Muscle of leg (tissue), 11 donors: Measurements from ENCODE around the gene KCTD1. TPM values are rescaled to one million over a fixed set of nuclear protein-coding genes. Genes with fewer than 3 reads are reported as not detected.

ENCODE experiments used
- DNase-seq: peaks from one replicate; pipeline ENCODE4 v3.0.0; 2013
- H3K27ac ChIP-seq: one replicate; pipeline ENCODE4 v1.5.1; 2013; ENCODE audit warnings: mild to moderate bottlenecking, low read length, control low read depth
- H3K27me3 ChIP-seq: one replicate; pipeline ENCODE4 v1.6.1; 2013; ENCODE audit warnings: low read length; ENCODE audit not compliant: control insufficient read depth, insufficient read depth
- H3K36me3 ChIP-seq: one replicate; pipeline ENCODE4 v1.6.1; 2013; ENCODE audit warnings: low read length; ENCODE audit not compliant: control insufficient read depth, insufficient read depth
- H3K4me1 ChIP-seq: one replicate; pipeline ENCODE4 v1.6.1; 2013; ENCODE audit warnings: low read length; ENCODE audit not compliant: control insufficient read depth, insufficient read depth
- H3K4me3 ChIP-seq: one replicate; pipeline ENCODE4 v1.5.1; 2013; ENCODE audit warnings: low read length, control low read depth
- H3K9me3 ChIP-seq: replicated peaks from 2 replicates; pipeline ENCODE4 v1.6.1; 2013; ENCODE audit warnings: low read depth, low read length; ENCODE audit not compliant: control insufficient read depth
- WGBS: methylation state at CpG from one replicate; pipeline ENCODE4 v1.1.5; 2013; ENCODE audit warnings: missing lambda C conversion rate; ENCODE audit not compliant: insufficient coverage; 5-methylcytosine and 5-hydroxymethylcytosine counted together
- polyA plus RNA-seq, 8 donors: library from polyadenylated mRNA; unstranded; fragments of 120-200 nt; gene quantifications; one replicate each; pipeline versions ENCODE4 v1.2.1 to v1.2.3, GENCODE V29; 2013; ENCODE audit warnings: inconsistent platforms in 1 of 8, low replicate concordance in 1 of 8; ENCODE audit not compliant: insufficient read length in 8 of 8, insufficient read depth in 1 of 8
- total RNA-seq: library from RNA; stranded (reverse); fragments of 120-200 nt; gene quantifications from one replicate; pipeline ENCODE4 v1.2.4, GENCODE V29; 2013

The KCTD1 gene
- total and polyA plus RNA-seq, 9 donors = 3.4 to 14.4 (median 6.1) TPM

DNA sequence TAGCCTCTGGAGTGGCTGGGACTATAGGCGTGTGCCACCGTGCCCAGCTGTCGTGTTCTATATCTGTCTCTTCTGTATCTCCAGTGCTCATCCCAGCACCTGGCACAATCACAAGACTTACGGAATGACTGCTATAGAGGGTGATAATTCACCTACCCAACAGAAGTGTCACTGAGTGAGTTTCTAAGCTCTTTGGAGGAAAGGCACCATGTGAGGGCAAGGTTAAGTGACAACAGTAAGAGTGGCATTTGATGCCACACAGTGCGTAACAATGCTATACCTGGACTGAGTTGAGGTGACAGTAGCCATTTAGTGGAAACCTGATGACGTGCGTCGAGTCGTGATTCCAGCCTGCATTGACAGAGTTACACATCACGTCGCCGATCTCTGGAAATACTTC is 89.0 kb downstream of the KCTD1 start:
- H3K27me3 ChIP-seq = no peaks in the 10 kb centered on the region
- no peaks in the 10 kb centered on the region for H3K9me3 ChIP-seq
- peak; percentile 20 for DNase-seq
- H3K4me3 ChIP-seq = no peak overlapping the region
- no peak overlapping the region for H3K27ac ChIP-seq
- WGBS = 96% methylated on average over 10 of the region's 12 CpGs
- peaks cover 26% of the 10 kb centered on the region for H3K4me1 ChIP-seq
- peaks cover 6% of the 10 kb centered on the region for H3K36me3 ChIP-seq

DNA sequence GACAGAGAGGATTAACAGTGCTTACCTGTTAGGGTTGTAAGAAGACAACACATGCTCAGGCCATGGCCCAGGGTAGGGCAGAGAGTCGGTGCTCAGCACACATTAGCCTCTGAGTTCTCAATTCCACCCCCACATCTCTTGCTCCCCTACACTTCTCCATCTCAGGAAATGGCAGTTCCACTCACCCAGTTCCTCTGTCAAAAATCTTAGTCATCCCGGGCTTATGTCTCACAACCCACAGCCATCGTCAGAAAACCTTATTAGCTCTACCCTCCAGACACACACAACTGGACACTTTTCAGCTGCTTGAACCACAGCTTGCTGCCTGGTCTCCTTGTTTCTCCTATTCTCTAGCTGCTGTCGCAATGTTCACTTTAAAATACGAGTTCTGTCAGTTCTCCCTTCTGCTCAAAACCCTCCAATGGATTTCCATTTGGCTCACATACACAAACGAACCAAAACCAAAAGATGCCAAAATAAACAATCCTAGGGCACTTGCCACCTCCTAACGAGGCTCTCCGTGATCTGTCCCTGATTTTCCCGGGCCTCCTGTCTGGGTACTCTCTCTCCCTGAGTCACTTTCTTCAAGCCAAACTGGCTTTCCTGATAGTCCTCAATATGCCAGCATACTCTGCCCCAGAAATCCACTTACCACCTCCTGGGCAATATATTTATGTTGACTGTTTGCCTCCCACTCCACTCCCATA is 89.7 kb downstream of the KCTD1 start:
- H3K9me3 ChIP-seq = no peaks in the 10 kb centered on the region
- H3K27me3 ChIP-seq = no peaks in the 10 kb centered on the region
- H3K27ac ChIP-seq = no peak overlapping the region
- no peak for DNase-seq
- H3K4me3 ChIP-seq = no peak overlapping the region
- H3K36me3 ChIP-seq = peaks cover 7% of the 10 kb centered on the region
- WGBS = 63% methylated on average over 9 of the region's 9 CpGs
- peaks cover 26% of the 10 kb centered on the region for H3K4me1 ChIP-seq

DNA sequence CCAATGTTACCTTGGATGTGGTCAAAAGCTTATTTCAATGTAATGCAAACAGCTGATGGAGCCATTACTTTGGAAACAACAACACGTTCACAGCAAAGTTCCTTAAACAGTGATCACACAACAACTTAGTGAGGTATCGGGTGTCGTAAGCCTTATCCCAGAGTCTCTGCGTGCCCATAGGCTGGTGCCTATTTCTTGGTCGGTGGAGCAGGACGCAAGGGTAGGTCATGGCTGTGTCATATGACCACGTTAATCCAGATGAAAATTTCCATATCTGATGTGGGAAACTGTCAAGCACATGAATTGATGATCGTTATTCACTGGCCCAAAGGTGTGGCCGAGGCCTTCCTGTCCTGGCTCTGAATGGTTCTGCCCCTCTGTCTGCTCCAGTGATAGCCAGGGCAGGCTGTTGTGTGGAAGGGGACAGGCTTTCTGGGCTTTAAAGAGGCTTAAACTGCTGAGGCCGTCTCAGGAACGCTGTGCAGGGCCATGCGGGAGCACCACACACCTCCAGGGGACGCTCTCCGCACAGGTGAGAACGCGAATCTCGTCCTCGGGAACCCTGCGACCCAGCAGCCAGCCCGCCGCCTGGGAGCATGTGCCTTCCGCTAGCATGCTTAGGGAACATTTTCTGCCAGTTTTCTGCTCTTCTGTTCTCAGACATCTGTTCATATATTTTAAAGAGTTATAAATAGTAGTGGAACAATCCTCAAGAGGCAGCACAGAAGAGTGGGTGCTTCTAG is 90.6 kb downstream of the KCTD1 start:
- WGBS = 67% methylated on average over 19 of the region's 22 CpGs
- H3K4me1 ChIP-seq = peaks cover 26% of the 10 kb centered on the region

DNA sequence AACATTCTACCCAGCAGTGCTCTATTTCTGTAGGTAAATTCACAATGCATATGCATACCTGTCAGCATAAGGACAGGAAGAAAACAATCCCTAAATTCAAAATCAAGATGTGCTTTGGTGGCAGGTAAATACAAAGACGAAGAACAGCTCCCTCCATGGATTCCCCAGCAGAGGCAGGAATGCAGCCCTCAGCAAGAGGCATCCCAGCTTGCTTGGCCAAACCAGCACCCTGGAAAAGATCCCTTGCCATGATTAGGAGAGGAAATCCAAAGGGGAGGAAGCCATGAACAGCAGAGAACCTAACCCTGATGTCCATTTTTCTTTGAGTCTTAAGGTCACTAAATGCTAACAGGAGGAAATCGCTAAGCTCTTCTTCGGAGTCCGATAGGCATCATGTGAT is 91.2 kb downstream of the KCTD1 start:
- H3K27ac ChIP-seq = no peak overlapping the region
- WGBS = no CpG with 5 or more reads among the region's 4 CpGs
- no peaks in the 10 kb centered on the region for H3K9me3 ChIP-seq
- no peaks in the 10 kb centered on the region for H3K27me3 ChIP-seq
- H3K4me3 ChIP-seq = no peak overlapping the region
- peaks cover 7% of the 10 kb centered on the region for H3K36me3 ChIP-seq
- peaks cover 22% of the 10 kb centered on the region for H3K4me1 ChIP-seq
- DNase-seq = no peak

More for the DNA sequence above, 90.6 kb downstream of the KCTD1 start:
- DNase-seq = no peak
- H3K27me3 ChIP-seq = no peaks in the 10 kb centered on the region
- H3K9me3 ChIP-seq = no peaks in the 10 kb centered on the region
- H3K27ac ChIP-seq = no peak overlapping the region
- H3K4me3 ChIP-seq = no peak overlapping the region
- peaks cover 7% of the 10 kb centered on the region for H3K36me3 ChIP-seq

DNA sequence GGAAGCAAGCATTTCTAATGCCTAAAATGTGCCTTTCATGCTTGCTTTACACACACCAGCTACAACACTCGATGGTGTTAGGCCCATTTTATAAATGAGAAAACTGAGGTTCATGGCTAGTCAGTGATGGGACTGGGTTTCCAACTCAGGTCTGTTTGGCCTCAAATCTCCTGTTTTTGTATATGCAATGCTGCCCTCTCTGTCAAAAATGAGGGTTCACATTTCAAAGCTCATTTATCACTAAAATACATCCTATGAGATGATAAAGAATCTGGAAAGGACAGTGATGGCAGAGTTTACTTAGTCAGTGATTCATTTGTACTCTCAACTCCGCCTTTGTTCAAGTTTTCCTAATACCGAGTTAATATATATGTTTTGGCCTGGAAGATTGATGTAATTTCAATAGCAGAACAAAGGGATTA is 92.3 kb downstream of the KCTD1 start:
- Histone ChIP-seq H3K27ac (no peak overlapping the region), H3K4me1 (peaks cover 14% of the 10 kb centered on the region), H3K9me3 (no peaks in the 10 kb centered on the region), H3K4me3 (no peak overlapping the region), H3K36me3 (peaks cover 7% of the 10 kb centered on the region), H3K27me3 (no peaks in the 10 kb centered on the region)
- no CpG with 5 or more reads among the region's 3 CpGs for WGBS
- DNase-seq = no peak

DNA sequence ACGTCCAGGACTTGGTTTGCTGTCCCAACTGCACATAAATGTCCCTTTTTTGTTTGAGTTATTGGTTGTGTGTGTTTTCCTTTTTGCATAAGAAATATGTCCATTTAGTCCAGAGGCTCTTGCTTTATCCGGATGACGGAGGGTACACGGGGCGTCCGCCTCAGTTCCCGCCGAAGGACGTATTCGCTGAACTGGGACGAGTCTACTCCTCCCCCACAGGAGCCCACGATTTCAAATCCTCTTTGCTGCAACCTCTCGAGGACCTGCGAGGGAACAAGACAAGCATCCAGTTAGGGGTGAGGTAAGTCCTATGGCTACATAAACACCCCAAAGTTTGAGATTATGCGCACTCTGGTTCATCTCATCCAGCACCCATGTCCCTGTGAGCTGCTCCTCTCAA is 92.7 kb downstream of the KCTD1 start:
- Histone ChIP-seq H3K4me1 (peaks cover 11% of the 10 kb centered on the region), H3K36me3 (peaks cover 7% of the 10 kb centered on the region), H3K4me3 (no peak overlapping the region), H3K27ac (no peak overlapping the region), H3K27me3 (no peaks in the 10 kb centered on the region), H3K9me3 (no peaks in the 10 kb centered on the region)
- no peak for DNase-seq
- 100% methylated on average over 2 of the region's 15 CpGs for WGBS

DNA sequence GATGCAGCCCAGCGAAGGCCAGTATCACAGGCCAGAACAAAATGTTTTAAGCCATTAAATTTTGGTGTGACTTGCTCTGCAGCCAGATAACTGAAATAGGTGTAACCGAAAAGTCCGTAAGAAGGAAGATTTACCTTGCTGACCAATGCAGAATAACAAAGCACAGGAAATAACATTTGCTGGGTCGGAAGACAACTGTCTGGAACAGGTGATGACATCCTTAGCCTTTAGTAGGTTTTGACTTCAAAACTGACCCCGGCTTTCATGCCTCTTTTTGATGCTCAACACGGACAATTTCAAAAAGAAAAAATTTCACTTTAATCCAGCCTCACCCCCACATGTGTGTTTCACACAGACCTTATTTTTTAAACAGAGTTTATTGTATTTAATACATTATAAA is 93.7 kb downstream of the KCTD1 start:
- no peaks in the 10 kb centered on the region for H3K27me3 ChIP-seq
- H3K27ac ChIP-seq = no peak overlapping the region
- DNase-seq = no peak
- peaks cover 7% of the 10 kb centered on the region for H3K36me3 ChIP-seq
- no peaks in the 10 kb centered on the region for H3K9me3 ChIP-seq
- 89% methylated on average over 3 of the region's 6 CpGs for WGBS
- peaks cover 11% of the 10 kb centered on the region for H3K4me1 ChIP-seq
- H3K4me3 ChIP-seq = no peak overlapping the region

DNA sequence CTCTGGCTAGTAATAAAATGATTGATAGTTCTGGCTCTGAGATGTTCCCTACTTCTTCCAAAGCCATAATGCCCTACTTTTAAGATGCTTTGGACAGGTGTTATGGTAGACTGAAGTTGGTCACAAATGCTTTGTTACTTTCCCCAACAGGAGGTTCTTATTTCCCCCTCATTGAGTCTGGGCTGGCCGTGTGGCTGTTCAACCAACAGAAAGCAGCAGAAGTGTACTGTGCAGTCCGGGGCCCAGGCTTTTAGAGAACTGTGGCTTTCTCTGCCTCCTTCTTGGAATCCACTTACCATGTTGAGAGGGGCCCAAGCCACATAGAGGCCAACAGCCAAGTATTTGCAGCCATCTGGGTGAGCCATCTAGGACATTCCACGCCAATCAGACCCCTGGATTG is 94.2 kb downstream of the KCTD1 start:
- H3K4me3 ChIP-seq = no peak overlapping the region
- H3K4me1 ChIP-seq = peaks cover 11% of the 10 kb centered on the region
- no peaks in the 10 kb centered on the region for H3K9me3 ChIP-seq
- no peak overlapping the region for H3K27ac ChIP-seq
- H3K36me3 ChIP-seq = peaks cover 7% of the 10 kb centered on the region
- 86% methylated on average over 1 of the region's 3 CpGs for WGBS
- H3K27me3 ChIP-seq = no peaks in the 10 kb centered on the region
- no peak for DNase-seq

DNA sequence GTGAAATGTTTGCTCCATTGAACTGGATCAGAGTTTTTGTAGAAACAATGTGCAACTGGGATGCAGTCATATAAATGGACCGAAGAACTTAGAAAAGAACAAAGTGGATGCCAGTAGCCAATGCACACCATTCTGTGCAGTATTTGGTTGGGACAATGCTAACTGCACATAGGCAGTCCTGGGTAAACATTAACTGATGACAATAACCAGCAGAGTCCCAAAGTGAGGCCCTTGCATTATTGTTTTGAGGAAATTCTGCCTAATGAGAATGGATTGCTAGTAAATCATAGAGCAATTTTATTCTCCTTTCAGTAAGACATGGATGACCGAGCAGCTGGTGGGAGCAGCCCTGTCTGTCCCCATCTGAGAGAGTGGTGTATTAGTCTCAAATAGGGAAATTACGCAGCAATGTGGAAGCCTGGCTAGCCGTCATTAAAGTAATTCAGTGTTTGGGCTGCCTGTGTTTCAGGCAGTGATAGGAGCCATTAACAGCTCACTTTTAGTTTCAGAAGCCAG is 94.9 kb downstream of the KCTD1 start:
- Histone ChIP-seq H3K27me3 (no peaks in the 10 kb centered on the region), H3K9me3 (no peaks in the 10 kb centered on the region), H3K27ac (no peak overlapping the region), H3K36me3 (peaks cover 7% of the 10 kb centered on the region), H3K4me3 (no peak overlapping the region), H3K4me1 (peaks cover 8% of the 10 kb centered on the region)
- whole genome bisulfite sequencing = 83% methylated on average over 3 of the region's 4 CpGs
- no peak for DNase-seq

DNA sequence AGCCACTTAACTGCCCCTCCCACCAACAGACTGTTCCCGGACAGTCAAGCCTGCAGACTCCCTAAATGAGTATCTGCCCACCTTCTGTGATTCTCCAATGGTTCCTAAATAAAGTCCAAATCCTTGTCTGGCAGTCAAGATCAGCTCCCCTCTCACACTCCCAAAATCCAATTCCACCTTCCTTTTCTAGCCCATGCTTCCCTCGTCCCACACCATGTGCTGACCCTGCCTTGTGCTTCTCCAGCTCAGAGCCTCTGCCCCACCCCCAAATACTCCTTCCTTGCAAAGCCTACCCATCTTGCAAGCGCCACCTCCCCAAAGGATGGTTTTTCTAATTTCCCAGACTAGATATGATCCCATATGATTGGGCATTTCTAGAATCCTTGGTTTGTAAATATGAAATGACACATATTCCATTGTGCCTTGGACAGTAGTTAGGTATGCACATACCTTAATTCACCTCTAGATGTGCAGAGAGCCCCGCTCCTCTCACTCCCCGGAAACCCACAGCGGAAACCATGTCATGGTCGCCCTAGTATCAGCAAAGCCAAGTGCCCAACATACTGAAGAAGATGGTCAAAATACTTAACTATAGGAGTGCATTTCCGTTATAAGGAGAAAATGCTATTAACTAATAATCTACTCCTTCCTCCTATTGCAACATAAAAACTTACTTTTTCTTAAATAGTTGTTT is 97.2 kb downstream of the KCTD1 start:
- no peaks in the 10 kb centered on the region for H3K9me3 ChIP-seq
- no peak overlapping the region for H3K4me3 ChIP-seq
- 67% methylated on average over 2 of the region's 8 CpGs for WGBS
- no peak for DNase-seq
- no peak overlapping the region for H3K27ac ChIP-seq
- no peaks in the 10 kb centered on the region for H3K27me3 ChIP-seq
- peaks cover 7% of the 10 kb centered on the region for H3K36me3 ChIP-seq
- no peaks in the 10 kb centered on the region for H3K4me1 ChIP-seq
